Stimulated activated CD4-positive, alpha-beta T cell treated with anti-CD3 and anti-CD28 coated beads, TNF-alpha, amount 100 ng/mL, for 4 hours (primary cell): ENCODE measurements around the gene ARHGEF6.
"Not testable (repeated sequence)": the region's sequence is repeated elsewhere in the genome, so short reads cannot be mapped to it uniquely, and the experiment has no call there.

Source experiments
- DNase-seq, 3 experiments: peaks; one replicate each; pipeline ENCODE4 v3.0.0-alpha.2; 2020; ENCODE audit warnings: low read depth in 3 of 3

ARHGEF6 gene, protein sequence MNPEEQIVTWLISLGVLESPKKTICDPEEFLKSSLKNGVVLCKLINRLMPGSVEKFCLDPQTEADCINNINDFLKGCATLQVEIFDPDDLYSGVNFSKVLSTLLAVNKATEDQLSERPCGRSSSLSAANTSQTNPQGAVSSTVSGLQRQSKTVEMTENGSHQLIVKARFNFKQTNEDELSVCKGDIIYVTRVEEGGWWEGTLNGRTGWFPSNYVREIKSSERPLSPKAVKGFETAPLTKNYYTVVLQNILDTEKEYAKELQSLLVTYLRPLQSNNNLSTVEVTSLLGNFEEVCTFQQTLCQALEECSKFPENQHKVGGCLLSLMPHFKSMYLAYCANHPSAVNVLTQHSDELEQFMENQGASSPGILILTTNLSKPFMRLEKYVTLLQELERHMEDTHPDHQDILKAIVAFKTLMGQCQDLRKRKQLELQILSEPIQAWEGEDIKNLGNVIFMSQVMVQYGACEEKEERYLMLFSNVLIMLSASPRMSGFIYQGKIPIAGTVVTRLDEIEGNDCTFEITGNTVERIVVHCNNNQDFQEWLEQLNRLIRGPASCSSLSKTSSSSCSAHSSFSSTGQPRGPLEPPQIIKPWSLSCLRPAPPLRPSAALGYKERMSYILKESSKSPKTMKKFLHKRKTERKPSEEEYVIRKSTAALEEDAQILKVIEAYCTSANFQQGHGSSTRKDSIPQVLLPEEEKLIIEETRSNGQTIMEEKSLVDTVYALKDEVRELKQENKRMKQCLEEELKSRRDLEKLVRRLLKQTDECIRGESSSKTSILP

DNA sequence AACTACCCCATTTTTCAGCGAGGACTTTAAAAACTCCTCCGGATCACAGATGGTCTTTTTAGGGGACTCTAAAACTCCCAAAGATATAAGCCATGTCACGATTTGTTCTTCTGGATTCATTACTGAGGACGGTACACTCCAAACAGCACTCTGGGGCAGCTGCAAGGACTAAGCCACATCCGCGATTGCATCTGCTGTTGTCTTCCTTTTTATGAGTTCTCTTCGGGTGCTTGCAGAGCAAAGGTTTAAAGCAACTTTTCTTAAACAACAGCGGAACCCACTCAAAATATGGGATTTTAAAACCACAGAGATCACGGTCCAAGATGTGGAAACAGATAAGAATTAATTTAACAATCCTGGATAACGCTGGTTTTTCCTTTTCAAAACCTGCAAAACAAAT is at the start of gene ARHGEF6:
Gene ARHGEF6 (minus strand): TSS at position 170 of the 400 bp plus-strand sequence. CDS start 50 bp downstream, at position 120.
- no peak for DNase-seq

DNA sequence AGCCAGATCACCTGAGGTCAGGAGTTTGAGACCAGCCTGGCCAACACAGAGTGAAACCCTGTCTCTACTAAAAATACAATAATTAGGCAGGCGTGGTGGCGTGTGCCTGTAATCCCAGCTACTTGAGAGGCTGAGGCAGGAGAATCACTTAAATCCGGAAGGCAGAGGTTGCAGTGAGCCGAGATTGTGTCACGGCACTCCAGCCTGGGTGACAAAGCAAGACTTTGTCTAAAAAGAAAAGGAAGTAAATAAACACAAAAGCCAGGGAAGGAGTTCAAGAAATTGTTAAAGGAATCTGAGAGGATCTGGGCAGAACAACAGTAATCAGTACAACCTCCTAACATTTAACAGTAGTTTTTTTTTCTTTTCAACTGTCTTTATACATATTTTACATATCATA is 48.7 kb upstream of the ARHGEF6 start:
- DNase-seq: no peak

DNA sequence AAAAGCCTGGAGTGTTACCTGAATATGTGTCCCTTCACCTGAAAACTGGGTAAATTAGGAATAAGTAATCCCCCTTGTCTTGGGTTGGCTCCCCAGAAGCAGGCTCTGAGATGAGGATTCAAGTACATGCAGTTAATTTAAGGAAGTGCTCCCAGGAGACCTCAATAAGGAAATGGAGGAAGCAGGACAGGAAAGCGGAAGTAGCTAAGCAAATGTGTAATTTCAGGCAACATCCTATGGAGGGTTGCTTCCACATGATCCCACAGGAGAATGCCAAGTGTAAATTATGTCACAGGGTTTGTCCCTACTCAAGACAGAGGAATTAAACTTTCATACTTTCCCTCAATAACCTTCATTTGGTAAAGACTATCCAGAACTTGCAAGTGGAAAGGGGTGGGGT is 48.1 kb upstream of the ARHGEF6 start:
- DNase-seq: no peak

DNA sequence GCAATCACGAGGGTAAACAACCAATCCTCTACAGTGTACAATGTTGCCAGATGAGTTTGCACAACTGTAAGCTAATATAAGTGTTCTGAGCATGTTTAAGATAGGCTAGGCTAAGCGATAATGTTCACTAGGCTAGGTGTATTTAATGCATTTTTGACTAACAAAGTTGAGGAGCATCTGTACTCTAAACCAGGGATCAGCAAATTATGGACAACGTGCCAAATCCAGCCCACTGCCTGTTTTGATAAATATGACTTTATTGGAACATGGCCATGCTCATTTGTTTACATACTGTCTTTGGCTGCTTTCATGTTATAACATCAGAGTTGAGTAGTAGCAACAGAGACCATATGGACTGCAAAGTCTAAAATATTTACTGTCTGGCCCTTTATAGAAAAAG is 46.3 kb upstream of the ARHGEF6 start:
- DNase-seq: no peak

DNA sequence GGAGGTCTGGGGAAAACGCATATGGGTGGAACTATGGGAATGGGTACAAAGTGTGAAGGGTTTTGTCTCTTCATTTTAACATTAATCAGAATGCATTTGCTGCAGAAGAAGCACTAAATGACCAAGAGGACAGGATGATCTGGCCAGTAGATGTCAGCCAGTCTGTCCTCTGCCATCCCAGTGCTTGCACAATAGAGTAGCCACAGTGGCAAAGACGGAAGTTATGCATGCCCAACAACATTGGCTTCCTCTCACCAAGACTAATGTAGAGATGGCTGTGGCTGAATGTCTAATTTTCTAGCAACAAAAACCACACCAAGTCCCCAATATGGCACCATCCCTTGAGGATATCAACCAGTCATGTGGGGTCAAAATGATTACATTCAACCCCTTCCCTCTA is 45.0 kb upstream of the ARHGEF6 start:
- no peak for DNase-seq

DNA sequence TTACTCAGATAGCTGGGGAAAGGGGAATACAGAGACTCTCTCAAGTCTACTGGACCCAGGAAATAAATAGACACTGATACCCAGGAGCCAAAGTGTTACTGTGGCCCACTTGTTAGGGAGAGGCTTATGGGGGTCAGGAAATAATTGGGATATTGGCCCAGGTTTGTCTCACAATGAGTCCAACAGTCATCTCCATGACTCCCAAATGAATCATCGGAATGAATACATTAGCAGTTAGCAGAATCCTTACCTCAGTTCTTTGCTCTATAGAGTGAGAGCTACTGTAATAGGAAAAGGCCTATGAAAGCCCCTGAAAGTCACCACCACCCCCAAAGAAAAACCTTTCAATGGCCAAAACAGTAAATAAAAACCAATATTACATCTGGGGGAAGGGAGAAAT is 42.4 kb upstream of the ARHGEF6 start:
- no peak for DNase-seq

DNA sequence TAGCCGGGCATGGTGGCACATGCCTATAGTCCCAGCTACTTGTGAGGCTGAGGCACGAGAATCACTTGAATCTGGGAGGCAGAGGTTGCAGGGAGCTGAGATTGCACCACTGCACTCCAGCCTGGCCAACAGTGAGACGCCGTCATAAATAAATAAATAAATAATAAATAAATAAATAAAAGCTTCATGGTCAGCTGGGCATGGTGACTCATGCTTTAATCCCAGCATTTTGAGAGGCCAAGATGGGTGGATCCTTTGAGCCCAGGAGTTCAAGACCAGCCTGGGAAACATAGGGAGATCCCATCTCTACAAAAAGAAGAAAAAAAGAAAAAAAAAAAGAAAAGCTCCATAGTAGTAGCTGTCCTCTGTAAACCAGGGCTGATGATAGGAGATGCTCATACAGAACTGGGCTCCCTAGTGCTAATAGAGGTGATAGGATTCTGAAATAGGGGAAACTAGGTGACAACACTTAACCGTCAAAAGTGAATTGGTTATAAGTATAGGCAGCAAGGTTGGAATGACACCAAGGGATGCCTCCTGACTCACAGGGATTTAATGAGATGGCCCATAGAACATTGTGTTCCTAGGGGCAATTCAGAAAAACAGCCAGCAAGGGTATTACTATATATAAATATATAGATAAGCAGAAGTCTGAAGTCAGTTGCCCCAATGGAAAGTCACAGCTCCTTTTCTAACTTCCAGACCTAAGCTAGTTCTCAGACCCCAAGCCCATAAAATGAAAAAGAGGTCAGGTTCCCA is 41.8 kb upstream of the ARHGEF6 start:
- no peak for DNase-seq

DNA sequence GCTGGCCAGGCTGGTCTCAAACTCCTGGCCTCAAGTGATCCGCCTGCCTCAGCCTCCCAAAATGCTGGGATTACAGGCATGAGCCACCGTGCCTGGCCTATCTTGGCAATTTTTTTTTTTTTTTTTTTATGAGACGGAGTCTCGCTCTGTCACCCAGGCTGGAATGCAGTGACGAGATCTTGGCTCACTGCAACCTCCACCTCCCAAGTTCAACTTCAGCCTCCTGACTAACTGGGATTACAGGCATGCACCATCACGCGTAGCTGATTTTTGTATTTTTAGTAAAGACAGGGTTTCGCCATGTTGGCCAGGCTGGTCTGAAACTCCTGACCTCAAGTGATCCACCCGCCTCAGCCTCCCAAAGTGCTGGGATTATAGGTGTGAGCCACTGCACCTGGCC is 39.0 kb upstream of the ARHGEF6 start:
- not testable (repeated sequence) for DNase-seq

DNA sequence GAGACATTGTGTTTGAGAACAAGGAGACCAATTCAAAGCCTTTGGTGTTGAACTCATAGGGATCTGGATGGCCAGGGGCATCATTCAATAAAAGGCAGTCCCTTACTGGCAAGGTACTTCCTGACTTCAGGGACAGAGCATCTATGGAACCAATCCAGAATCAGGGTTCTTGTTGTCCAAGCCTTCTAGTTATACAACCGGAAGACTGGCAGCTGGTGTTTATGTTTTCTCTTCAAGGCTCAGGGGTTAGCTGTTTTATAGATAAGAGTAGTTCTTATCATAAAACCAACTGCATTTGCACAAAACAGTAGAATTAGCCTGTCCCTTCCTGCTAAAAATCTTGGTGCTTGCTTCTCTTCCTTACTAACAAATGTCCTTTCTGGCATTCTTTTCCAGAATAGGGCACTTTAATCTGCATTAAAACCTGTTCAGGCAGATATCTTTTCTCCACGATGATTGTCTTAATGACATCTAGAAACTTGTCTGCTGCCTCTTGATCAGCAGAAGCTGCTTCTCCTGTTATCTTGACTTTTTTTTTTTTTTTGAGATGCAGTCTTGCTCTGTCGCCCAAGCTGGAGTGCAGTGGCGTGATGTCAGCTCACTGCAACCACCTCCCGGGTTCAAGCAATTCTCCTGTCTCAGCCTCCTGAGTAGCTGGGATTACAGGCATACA is 38.4 kb upstream of the ARHGEF6 start:
- no peak for DNase-seq

DNA sequence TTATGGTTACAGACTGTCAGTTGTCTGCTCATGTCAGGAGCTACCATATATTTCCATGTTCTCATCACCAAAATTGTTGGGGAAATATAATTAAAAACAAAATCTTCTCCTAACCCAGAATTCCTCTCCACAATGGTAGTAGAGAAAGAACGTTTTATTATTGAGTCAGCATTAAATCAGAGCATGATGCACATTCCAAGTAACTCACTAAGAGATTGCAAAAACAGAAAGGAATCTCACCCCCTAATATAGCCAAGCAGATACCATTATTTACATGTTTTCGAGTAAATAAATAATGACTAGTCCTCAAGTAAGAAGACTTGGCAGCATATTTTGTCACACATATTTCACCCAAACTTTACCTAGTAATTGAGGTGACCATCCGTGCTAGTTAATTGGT is 36.2 kb upstream of the ARHGEF6 start:
- DNase-seq: no peak

DNA sequence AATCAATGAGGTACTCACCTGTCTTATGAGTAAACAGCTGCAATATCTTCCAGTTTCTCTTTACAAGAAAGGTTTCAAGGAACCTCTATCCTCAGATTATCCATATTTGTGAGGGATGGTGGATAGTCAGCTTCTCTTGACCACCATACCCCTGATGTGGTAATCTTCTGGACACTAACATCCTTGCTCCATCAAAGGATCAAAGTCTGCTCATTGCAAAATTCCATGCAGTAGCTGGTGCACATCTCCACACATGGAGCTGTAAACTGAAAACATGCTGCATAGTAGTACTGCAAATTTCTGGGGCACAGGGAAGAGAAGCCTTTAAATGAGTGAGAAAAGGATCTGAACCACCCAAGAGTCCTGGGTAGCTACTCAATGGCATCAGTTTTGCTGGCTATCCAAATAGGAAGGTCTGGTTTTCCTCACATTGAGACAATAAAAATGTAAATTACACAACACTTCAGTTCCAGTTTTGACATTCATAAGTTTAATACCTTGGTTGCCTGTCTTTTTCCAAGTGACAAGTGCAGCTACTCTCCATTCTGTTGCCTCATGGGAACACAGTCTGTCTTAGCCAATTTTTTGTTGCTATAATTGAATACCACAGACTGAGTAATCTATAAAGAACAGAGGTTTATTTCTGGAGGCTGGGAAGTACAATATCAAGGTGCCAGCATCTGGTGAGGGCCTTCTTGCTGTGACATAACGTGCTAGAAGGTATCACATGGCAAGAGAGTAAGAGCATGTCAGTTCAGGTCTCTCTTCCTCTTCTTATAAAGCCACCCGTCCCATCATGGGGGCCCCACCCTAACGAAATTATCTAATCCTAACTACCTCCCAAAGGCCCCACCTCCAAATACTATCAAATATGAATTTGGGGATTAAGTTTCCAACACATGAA is 34.4 kb upstream of the ARHGEF6 start:
- no peak for DNase-seq

DNA sequence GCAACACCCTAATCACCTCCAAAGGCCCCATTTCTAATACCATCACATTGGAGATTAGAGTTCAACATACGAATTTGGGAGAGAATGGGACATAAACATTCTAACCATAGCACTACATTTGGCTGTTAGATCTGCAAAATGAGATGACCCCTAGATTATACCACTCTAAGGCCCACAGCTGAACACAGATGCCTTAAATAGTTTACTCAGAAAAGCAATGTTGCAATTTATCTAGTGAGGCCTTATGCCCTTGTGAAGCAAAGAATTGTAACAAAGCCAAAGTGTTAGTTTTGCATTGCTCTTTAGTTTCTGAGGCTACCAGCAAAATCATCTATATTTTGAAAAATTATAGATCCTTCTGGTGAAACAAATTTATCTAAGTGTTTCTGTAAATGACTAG is 31.6 kb upstream of the ARHGEF6 start:
- DNase-seq: no peak

DNA sequence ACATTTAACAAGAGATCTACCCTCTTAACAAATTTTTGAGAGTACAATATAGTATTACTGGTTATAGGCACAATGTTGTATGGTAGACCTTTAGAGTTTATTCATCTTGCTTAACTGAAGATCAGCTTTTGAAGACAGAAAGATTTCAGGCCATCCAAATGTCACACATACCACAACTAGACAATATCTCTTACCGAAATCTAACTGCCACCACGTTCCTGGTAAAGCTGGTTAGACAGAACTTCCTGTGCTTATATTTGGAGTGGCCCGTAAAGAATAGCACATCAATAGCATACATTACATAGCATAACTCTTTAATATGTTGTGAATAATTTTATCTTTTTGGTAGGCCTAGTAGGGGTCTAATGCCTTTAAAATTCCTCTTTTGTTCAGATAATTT is 29.8 kb upstream of the ARHGEF6 start:
- DNase-seq: no peak

DNA sequence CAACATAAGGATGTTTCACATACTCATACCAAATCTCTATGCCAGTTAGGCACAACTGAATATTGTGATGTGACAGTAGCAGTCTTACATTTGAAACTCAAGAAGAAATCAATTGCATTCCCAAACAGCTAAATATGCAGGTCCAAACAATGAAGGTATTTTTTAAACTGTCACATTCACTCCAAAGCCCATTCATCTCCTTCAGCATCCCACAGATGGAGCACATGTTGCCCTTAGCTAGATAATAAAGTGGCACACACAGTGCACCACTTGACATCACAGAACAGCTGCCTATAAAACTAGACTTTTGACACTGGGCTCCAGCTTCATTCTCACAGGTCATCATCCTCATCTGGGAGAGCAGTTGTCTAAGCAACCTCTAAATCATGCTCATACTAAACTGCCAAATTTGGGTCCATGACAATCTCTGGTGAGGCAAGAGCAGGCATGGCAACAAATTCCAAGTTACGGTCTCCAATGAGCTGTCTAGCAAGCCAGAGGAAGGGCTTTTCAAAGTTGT is 26.2 kb upstream of the ARHGEF6 start:
- DNase-seq: no peak

DNA sequence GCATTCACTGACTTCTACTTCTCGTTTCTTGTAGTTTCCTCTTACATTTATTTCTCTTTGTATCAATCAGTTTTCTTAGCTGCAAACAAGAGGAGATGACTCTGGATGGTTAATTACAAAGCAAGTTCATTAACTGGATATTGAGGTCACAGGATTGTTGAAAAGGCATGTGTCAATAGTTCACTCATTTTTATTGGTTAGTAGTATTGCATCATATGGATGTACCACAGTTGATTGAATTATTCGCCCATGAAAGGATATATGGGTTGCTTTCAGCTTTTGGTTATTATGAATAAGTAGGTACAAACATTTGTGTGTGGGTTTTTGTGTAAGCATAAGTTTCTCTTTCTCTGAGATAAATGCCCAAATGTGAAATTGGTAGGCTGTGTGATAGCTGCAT is 21.8 kb upstream of the ARHGEF6 start:
- DNase-seq: no peak

DNA sequence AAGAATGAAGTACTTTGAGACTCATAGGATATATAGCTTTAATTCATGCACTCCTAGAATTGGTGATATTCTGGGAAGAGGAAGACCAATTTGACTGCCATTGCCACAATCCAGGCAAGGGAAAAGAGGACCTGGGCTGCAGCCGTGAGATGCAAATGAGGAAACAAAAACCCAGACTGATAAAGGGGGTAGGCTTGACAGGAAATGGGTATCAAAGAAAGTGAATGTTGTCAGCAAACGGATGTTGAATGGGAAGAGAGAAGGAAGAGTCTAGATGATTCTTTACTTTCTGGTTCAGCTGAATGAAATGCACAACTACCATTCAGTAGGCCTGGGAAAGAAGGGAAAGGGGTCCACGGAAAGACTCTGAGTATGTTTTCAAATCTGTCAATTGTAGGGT is 17.1 kb upstream of the ARHGEF6 start:
- DNase-seq: no peak

DNA sequence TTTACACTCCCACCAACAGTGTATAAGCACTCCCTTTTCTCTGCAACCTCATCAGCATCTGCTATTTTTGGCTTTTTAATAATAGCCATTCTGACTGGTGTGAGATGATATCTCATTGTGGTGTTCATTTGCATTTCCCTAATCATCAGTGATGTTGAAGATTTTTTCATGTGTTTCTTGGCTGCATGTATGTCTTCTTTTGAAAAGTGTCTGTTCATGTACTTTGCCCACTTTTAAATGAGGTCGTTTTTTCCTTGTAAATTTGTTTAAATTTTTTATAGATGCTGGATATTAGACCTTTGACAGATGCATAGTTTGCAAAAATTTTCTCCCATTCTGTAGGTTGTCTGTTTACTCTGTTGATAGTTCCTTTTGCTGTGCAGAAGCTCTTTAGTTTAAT is 14.4 kb upstream of the ARHGEF6 start:
- DNase-seq: not testable (repeated sequence)

DNA sequence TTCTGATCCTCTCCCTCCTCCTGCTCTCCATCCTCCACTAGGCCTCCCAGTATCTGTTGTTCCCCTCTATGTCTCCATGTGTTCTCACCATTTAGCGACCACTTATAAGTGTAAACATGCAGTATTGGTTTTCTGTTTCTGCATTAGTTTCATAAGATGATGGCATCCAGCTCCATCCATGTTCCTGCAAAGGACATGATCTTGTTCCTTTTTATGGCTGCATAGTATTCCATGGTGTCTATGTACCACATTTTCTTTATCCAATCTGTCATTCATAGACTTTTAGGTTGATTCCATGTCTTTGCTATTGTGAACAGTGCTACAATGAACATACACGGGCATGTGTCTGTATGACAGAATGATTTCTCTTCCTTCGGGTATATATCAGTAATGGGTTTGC is 13.9 kb upstream of the ARHGEF6 start:
- DNase-seq: not testable (repeated sequence)

DNA sequence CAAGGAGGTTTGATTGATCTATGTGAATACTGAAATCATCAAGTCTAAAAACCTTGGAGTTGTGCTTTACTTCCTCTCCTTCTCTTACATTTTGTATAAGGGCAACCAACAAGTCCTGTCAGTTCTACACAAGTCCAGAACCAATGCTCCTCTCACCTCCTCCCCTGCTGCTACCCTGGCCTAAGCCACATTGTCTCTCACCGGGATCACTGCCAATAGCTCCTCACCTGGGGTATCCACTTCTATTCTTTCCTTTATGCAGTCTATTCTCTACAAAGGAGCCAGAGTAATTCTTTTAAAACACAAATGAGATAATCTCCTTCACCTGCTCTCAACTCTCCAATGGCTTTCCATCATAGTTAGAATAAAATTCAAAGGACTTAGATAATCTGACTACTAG is 13.3 kb upstream of the ARHGEF6 start:
- DNase-seq: no peak

DNA sequence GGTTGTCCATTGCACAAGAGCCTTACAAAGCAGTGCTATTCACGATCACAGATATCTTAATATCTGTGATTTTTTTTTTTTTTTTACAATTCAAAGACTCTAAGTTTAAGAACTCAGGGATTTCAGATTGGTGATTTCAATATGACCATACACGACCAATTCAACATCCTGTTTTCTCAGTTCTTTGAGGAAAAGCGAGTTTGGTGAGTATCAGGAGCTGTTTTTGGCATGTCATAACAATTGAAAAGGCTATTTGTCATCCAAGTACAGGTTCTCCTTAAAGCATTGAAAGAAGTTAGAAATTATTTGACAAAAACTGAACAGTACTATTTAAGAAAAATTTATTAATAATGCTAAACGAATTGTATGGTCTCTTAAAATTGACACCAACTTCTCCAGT is 9.1 kb upstream of the ARHGEF6 start:
- no peak for DNase-seq

DNA sequence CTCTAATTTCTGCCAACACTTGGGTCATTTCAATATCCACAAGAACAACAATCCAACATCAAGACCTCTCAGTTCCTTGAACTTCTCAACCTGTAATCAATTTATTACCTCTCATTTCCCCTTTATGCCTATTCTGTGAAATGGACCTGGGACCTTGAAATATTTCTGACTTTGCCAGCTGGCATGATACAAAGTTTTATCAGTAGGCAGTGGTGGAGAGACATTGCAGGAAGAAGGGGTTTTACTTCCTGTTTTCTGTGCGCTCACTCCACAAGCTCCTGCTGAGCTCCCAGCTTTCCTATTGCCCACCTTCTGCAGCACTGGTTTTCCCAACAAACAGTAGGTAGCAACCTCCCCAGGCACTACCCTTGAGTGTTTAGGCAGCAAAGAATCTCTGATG is 3.5 kb upstream of the ARHGEF6 start:
- no peak for DNase-seq
